Adrenal gland (tissue), 12 donors: ENCODE measurements around the gene PRDM16. TPM values are rescaled to one million over a fixed set of nuclear protein-coding genes. Genes with fewer than 3 reads are reported as not detected.

Source experiments
- DNase-seq, 7 donors: peaks; one replicate each; pipeline ENCODE4 v3.0.0-alpha.2; 2019 to 2020
- H3K27ac ChIP-seq, 5 donors: fragments of 200-600 bp; sonication (generic) in 4 of 5; 1 replicate in 3 of 5; 2 replicates in 2 of 5; pipeline versions ENCODE4 v1.5.1 to v1.8.0; 2016 to 2020; ENCODE audit warnings: mild to moderate bottlenecking in 1 of 5
- H3K27me3 ChIP-seq: fragments of 200-600 bp; 2 replicates; pipeline ENCODE4 v1.8.0; 2021
- H3K36me3 ChIP-seq, 2 donors: fragments of 200-600 bp; replicated peaks in 1 of 2; 1 replicate in 1 of 2; 2 replicates in 1 of 2; pipeline versions ENCODE4 v1.5.1 to v1.8.0; 2018 to 2022
- H3K4me1 ChIP-seq, 2 donors: fragments of 200-600 bp; replicated peaks in 1 of 2; 1 replicate in 1 of 2; 2 replicates in 1 of 2; pipeline versions ENCODE4 v1.5.1 to v1.8.0; 2018 to 2021
- H3K4me3 ChIP-seq, 4 donors: fragments of 200-600 bp; sonication (generic) in 3 of 4; one replicate each; pipeline ENCODE4 v1.5.1; 2016 to 2018
- H3K9me3 ChIP-seq, 3 donors: fragments of 200-600 bp; sonication (generic) in 1 of 3; replicated peaks in 1 of 3; 1 replicate in 2 of 3; 2 replicates in 1 of 3; pipeline versions ENCODE4 v1.5.1 to v1.8.0; 2016 to 2021
- CTCF ChIP-seq, 6 experiments: fragments of 450-650 bp in 4 of 6; fragments of 200-600 bp in 2 of 6; sonication (generic) in 1 of 6; IDR thresholded peaks; 1 replicate in 5 of 6; 2 replicates in 1 of 6; pipeline versions ENCODE4 v1.5.1 to v1.8.0; 2016 to 2021; ENCODE audit warnings: antibody characterized with exemption in 6 of 6, mild to moderate bottlenecking in 2 of 6, moderate library complexity in 1 of 6
- POLR2A ChIP-seq, 2 donors: fragments of 450-650 bp; IDR thresholded peaks; one replicate each; pipeline ENCODE4 v1.6.1; 2017; ENCODE audit warnings: antibody characterized with exemption in 2 of 2, mild to moderate bottlenecking in 2 of 2, moderate library complexity in 1 of 2
- WGBS, 4 donors: extraction: QIAGEN DNeasy Blood & Tissue Kit in 2 of 4; methylation state at CpG; one replicate each; pipeline versions ENCODE4 v1.1.5 to v1.1.7; 2013 to 2017; 5-methylcytosine and 5-hydroxymethylcytosine counted together
- intact Hi-C, 2 donors: fragments of 100-400 bp; cut with DNase I; formaldehyde crosslinking; loops; one replicate each; pipeline versions ENCODE4 v1.14.1 to v1.15.0; 2022 to 2023
- polyA plus RNA-seq, 3 donors: library from polyadenylated mRNA; stranded (reverse); fragments of 200-250 nt in 2 of 3; fragments of 350-450 nt in 1 of 3; fragmentation: Illumina TruSeq in 1 of 3; extraction: RNeasy Lipid Tissue Mini Kit (QIAGEN cat#74804) in 1 of 3; gene quantifications; one replicate each; pipeline ENCODE4 v1.2.3, GENCODE V29; 2013 to 2014
- total RNA-seq, 9 donors: library from RNA; depleted of rRNA in 4 of 9; stranded (reverse); fragments of >200 nt in 4 of 9; fragments of 120-200 nt in 1 of 9; fragmentation: NEBNext Ultra II Directional in 1 of 9; extraction: Animal tissue kit (Norgen Biotek cat#: 25700) in 1 of 9; gene quantifications; one replicate each; pipeline versions ENCODE4 v1.1.0 to v1.2.4, GENCODE V29; 2013 to 2023
- donor health status: healthy with polysubstance abuse.
- donor health status: Bipolar disorder and iron deficiency.
- donor health status: DM: yes; HTN: yes; CAD: no.
- donor health status: DM: no; HTN: no; CAD: no.
- donor health status: DM: no; HTN: no; CAD: no.
- donor health status: DM: yes; HTN: yes; CAD: no.

The PRDM16 gene
- total and polyA plus RNA-seq, 12 donors: 0.04 to 2.8 (median 0.61) TPM; not detected in 1

GRCh38 chr1:3067301-3067670 lies 1.7 kb upstream of the PRDM16 start:
- no peak overlapping the region for H3K4me3 ChIP-seq
- peaks cover 82% of the 10 kb centered on the region for H3K27me3 ChIP-seq
- H3K4me1 ChIP-seq: peaks cover 0 to 24% of the 10 kb centered on the region in 2 donors
- H3K27ac ChIP-seq: no peak overlapping the region
- intact Hi-C loops: loop anchor here (5.0 to 10.0 kb wide), 2 partner anchors 208 to 215 kb away; no protein-coding TSS in a partner anchor
- no peaks in the 10 kb centered on the region for H3K9me3 ChIP-seq
- WGBS, 4 donors: 20 to 57% (median 25%) methylated on average over 5 to 29 of the region's 29 CpGs
- H3K36me3 ChIP-seq: no peaks in the 10 kb centered on the region
- no peak for TF ChIP-seq POLR2A (IDR thresholded peaks at IDR 0.05)
- TF ChIP-seq CTCF (IDR thresholded peaks at IDR 0.05): no peak
- no peak for DNase-seq

- TF ChIP-seq CTCF (IDR thresholded peaks at IDR 0.05): no peak
- no peak for TF ChIP-seq POLR2A (IDR thresholded peaks at IDR 0.05)
- 3 to 4% (median 3%) methylated on average over 19 to 96 of the region's 97 CpGs for WGBS, 4 donors
- Histone ChIP-seq H3K27ac (no peak overlapping the region), H3K4me1 (peaks cover 0 to 24% of the 10 kb centered on the region in 2 donors), H3K36me3 (no peaks in the 10 kb centered on the region), H3K4me3 (peak overlapping the region in 1 of 4 donors; percentile 55), H3K27me3 (peaks cover 82% of the 10 kb centered on the region), H3K9me3 (no peaks in the 10 kb centered on the region)
- DNase-seq: no peak
- intact Hi-C loops: loop anchor here (5.0 to 10.0 kb wide), 2 partner anchors 207 to 214 kb away; no protein-coding TSS in a partner anchor
Observed at GRCh38 chr1:3067671-3068563, 1.1 kb upstream of the PRDM16 start.

- DNase-seq: peak in 6 of 7 donors; percentile 29 to 42 (median 30)
- Histone ChIP-seq H3K27me3 (peaks cover 80% of the 10 kb centered on the region), H3K9me3 (no peaks in the 10 kb centered on the region), H3K36me3 (no peaks in the 10 kb centered on the region), H3K27ac (peak overlapping the region in 1 of 5 donors; percentile 49), H3K4me3 (peak overlapping the region in 2 of 4 donors; percentile 62 to 92), H3K4me1 (peaks cover 0 to 13% of the 10 kb centered on the region in 2 donors)
- peak in 1 of 6 experiments; percentile 6 for TF ChIP-seq CTCF (IDR thresholded peaks at IDR 0.05)
- TF ChIP-seq POLR2A (IDR thresholded peaks at IDR 0.05): no peak
- WGBS, 4 donors: 0 to 1% (median 1%) methylated on average over 14 to 82 of the region's 91 CpGs
- intact Hi-C loops: loop anchor here (5.0 to 10.0 kb wide), 2 partner anchors 205 to 213 kb away; no protein-coding TSS in a partner anchor
Observed at GRCh38 chr1:3069491-3070308, 697 bp downstream of the PRDM16 start.

- intact Hi-C loops: no loop called here
- Histone ChIP-seq H3K4me3 (peak overlapping the region in 2 of 4 donors; percentile 62 to 92), H3K36me3 (no peaks in the 10 kb centered on the region), H3K4me1 (peaks cover 0 to 13% of the 10 kb centered on the region in 2 donors), H3K27ac (peak overlapping the region in 1 of 5 donors; percentile 49), H3K9me3 (no peaks in the 10 kb centered on the region), H3K27me3 (peaks cover 80% of the 10 kb centered on the region)
- DNase-seq: no peak
- no peak for TF ChIP-seq CTCF (IDR thresholded peaks at IDR 0.05)
- no peak for TF ChIP-seq POLR2A (IDR thresholded peaks at IDR 0.05)
- WGBS, 4 donors: 0 to 1% (median 0%) methylated on average over 3 to 57 of the region's 57 CpGs; no CpG with 5 or more reads in 1 of the 4 donors
Observed at GRCh38 chr1:3070309-3070643, 1.3 kb downstream of the PRDM16 start.
